Heart left ventricle (tissue), 16 donors: ENCODE results near the gene TXNL4A. TPM values are rescaled to one million over a fixed set of nuclear protein-coding genes. Genes with fewer than 3 reads are reported as not detected.

Experiments used
- ATAC-seq, 4 donors: fragments of 200-7000 bp; cut with Tn5 transposase; one replicate each; pipeline ENCODE4 v1.9.1; 2020 to 2022; ENCODE audit warnings: moderate library complexity in 4 of 4, mild to moderate bottlenecking in 3 of 4, moderate number of reproducible peaks in 1 of 4
- DNase-seq, 5 donors: peaks; one replicate each; pipeline ENCODE4 v3.0.0-alpha.2; 2020
- H3K27ac ChIP-seq, 12 donors: fragments of 200-600 bp; sonication (generic) in 4 of 12; one replicate each; pipeline versions ENCODE4 v1.5.0 to v1.8.0; 2016 to 2022; ENCODE audit warnings: mild to moderate bottlenecking in 2 of 12
- H3K27me3 ChIP-seq, 9 donors: fragments of 200-600 bp; sonication (generic) in 2 of 9; one replicate each; pipeline versions ENCODE4 v1.5.1 to v1.8.0; 2016 to 2022; ENCODE audit warnings: mild to moderate bottlenecking in 3 of 9
- H3K36me3 ChIP-seq, 9 donors: fragments of 200-600 bp; sonication (generic) in 2 of 9; one replicate each; pipeline versions ENCODE4 v1.5.0 to v1.8.0; 2018 to 2022; ENCODE audit warnings: mild to moderate bottlenecking in 2 of 9
- H3K4me1 ChIP-seq, 12 donors: fragments of 200-600 bp; sonication (generic) in 4 of 12; one replicate each; pipeline versions ENCODE4 v1.5.0 to v1.8.0; 2016 to 2022; ENCODE audit warnings: mild to moderate bottlenecking in 3 of 12
- H3K4me3 ChIP-seq, 12 donors: fragments of 200-600 bp; sonication (generic) in 4 of 12; one replicate each; pipeline versions ENCODE4 v1.5.0 to v1.8.0; 2017 to 2022; ENCODE audit warnings: mild to moderate bottlenecking in 9 of 12, moderate library complexity in 4 of 12
- H3K9me3 ChIP-seq, 12 donors: fragments of 200-600 bp; sonication (generic) in 4 of 12; one replicate each; pipeline versions ENCODE4 v1.5.0 to v1.8.0; 2016 to 2022; ENCODE audit warnings: mild to moderate bottlenecking in 1 of 12
- POLR2A ChIP-seq, 2 donors: fragments of 450-650 bp; IDR thresholded peaks; one replicate each; pipeline ENCODE4 v1.6.1; 2017; ENCODE audit warnings: antibody characterized with exemption in 2 of 2, mild to moderate bottlenecking in 2 of 2, moderate library complexity in 2 of 2
- WGBS, 4 donors: extraction: QIAGEN DNeasy Blood & Tissue Kit in 2 of 4; methylation state at CpG; one replicate each; pipeline versions ENCODE4 v1.1.5 to v1.1.7; 2013 to 2018; 5-methylcytosine and 5-hydroxymethylcytosine counted together
- intact Hi-C, 10 donors: fragments of 100-400 bp; cut with DNase I; formaldehyde crosslinking; loops; one replicate each; pipeline versions ENCODE4 v1.11.1 to v1.14.2; 2022
- polyA plus RNA-seq, 2 donors: library from polyadenylated mRNA; stranded (reverse); fragments of 200-250 nt; gene quantifications; one replicate each; pipeline ENCODE4 v1.2.3, GENCODE V29; 2013
- total RNA-seq, 9 donors: library from RNA; depleted of rRNA in 2 of 9; stranded (reverse); fragments of >200 nt in 2 of 9; fragmentation: NEBNext Ultra II Directional in 3 of 9; extraction: Animal tissue kit (Norgen Biotek cat#: 25700) in 3 of 9; gene quantifications; one replicate each; pipeline versions ENCODE4 v1.1.0 to v1.2.4, GENCODE V29; 2016 to 2023
- TF ChIP-seq, protein P1 (sequence below), 12 donors: fragments of 200-600 bp; sonication (generic) in 4 of 12; IDR thresholded peaks; one replicate each; pipeline versions ENCODE4 v1.5.0 to v1.8.0; 2018 to 2022; ENCODE audit warnings: antibody characterized with exemption in 12 of 12, mild to moderate bottlenecking in 5 of 12
- donor health status: ischemic (EF 13 %, LVEDD 7.1; RV severe dilation, severe dysfunction).
- donor health status: healthy with polysubstance abuse.
- donor health status: DM: no; HTN: yes; CAD: no.
- donor health status: DM: no; HTN: no; CAD: no.
- donor health status: ischemic (EF 25% LVEDD 6.9; RV normal size, moderate dysfunction).
- donor health status: ischemic (EF 25% LVEDD 5.7; RV mildly dilated, moderate dysfunction).
- donor health status: healthy.
- donor health status: DM: yes; HTN: yes; CAD: no.
- donor health status: ischemic (EF 35%, LVEDD 5.7; RV mildly dilated, moderate dysfunction).
- donor health status: nonischemic (EF 11% LVEDD 7.7; RV severe dilation, severe dysfunction).
- donor health status: DM: yes; HTN: yes; CAD: no.
- donor health status: PGD.
- donor health status: ischemic (EF 29% LVEDD 5.4; RV normal size, mild dysfunction).
- donor health status: nonischemic (EF 23%, LVEDD 6.1; RV moderate dilation, normal function).

TXNL4A gene
- total and polyA plus RNA-seq, 11 donors = 35.2 to 139 (median 92.0) TPM

DNA sequence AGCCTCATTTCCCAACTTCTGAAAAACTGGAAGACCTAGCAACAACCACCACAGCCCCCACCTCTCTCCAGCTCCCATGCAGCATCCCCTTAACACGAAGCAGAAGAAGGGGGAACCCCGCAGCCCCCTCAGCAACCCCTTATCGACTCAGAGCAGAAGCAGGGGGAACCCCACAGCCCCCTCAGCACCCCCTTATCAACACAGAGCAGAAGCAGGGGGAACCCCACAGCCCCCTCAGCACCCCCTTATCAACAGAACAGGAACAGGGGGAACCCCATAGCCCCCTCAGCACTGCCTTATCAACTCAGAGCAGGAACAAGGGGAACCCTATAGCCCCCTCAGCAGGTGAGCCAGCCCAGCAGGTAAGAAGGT is 43.6 kb downstream of the TXNL4A start:
- no peak overlapping the region for H3K27ac ChIP-seq
- no peak for TF ChIP-seq POLR2A (IDR thresholded peaks at IDR 0.05)
- TF ChIP-seq, protein P1, sequence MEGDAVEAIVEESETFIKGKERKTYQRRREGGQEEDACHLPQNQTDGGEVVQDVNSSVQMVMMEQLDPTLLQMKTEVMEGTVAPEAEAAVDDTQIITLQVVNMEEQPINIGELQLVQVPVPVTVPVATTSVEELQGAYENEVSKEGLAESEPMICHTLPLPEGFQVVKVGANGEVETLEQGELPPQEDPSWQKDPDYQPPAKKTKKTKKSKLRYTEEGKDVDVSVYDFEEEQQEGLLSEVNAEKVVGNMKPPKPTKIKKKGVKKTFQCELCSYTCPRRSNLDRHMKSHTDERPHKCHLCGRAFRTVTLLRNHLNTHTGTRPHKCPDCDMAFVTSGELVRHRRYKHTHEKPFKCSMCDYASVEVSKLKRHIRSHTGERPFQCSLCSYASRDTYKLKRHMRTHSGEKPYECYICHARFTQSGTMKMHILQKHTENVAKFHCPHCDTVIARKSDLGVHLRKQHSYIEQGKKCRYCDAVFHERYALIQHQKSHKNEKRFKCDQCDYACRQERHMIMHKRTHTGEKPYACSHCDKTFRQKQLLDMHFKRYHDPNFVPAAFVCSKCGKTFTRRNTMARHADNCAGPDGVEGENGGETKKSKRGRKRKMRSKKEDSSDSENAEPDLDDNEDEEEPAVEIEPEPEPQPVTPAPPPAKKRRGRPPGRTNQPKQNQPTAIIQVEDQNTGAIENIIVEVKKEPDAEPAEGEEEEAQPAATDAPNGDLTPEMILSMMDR (IDR thresholded peaks at IDR 0.05) = no peak
- peaks cover 0 to 83% (median 47%) of the 10 kb centered on the region in 12 donors for H3K4me1 ChIP-seq
- DNase-seq = no peak
- peaks cover 0 to 55% (median 38%) of the 10 kb centered on the region in 9 donors for H3K36me3 ChIP-seq
- intact Hi-C loops = loop anchor here in 2 of 10 donors (10.0 kb wide), 2 partner anchors 60 to 550 kb away; partner anchors contain the start of gene NFATC1 (in 1 of the 2)
- ATAC-seq = no peak
- no peak overlapping the region for H3K4me3 ChIP-seq
- H3K9me3 ChIP-seq = no peaks in the 10 kb centered on the region
- H3K27me3 ChIP-seq = no peaks in the 10 kb centered on the region
- WGBS, 4 donors = 73 to 90% (median 77%) methylated on average over 3 of the region's 3 CpGs

DNA sequence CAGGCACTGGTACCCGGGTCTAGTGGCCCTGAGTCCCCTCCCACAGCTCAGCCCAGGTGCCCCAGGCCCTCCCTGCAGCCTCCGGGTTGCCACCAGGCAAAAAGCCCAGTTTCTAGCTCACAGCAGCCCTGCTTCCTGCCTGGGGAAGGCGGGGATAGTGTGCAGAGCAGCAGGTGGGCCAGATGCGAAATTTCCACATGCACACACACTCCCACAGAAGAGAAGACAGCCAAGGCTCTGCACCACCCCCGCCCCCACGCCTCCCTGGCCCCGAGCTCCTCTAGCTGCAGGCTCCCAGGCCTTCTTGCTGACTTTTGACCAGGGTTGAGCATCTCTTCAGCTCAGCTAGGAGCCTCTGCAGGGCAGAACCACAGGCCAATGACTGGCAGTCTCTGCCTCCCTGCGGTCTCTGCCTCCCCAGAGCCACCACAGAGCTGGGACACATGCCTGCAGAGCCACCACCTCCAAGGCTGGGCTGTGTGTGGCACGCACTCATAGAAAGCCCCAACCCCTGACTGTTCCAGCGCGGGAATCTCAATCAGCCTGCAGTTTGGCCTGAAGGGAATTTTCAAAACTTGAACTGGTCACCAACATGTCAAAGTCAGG is 44.1 kb downstream of the TXNL4A start:
- WGBS, 4 donors = 64 to 78% (median 70%) methylated on average over 6 to 11 of the region's 11 CpGs
- peak in 1 of 4 donors; percentile 15 for ATAC-seq
- Histone ChIP-seq H3K4me1 (peaks cover 0 to 78% (median 43%) of the 10 kb centered on the region in 12 donors), H3K27me3 (no peaks in the 10 kb centered on the region), H3K9me3 (no peaks in the 10 kb centered on the region), H3K27ac (no peak overlapping the region), H3K36me3 (peaks cover 0 to 57% (median 39%) of the 10 kb centered on the region in 9 donors), H3K4me3 (no peak overlapping the region)
- TF ChIP-seq POLR2A (IDR thresholded peaks at IDR 0.05) = no peak
- TF ChIP-seq, protein P1 (IDR thresholded peaks at IDR 0.05) = no peak
- no peak for DNase-seq
- intact Hi-C loops = loop anchor here in 2 of 10 donors (10.0 kb wide), 2 partner anchors 59 to 549 kb away; partner anchors contain the start of gene NFATC1 (in 1 of the 2)

DNA sequence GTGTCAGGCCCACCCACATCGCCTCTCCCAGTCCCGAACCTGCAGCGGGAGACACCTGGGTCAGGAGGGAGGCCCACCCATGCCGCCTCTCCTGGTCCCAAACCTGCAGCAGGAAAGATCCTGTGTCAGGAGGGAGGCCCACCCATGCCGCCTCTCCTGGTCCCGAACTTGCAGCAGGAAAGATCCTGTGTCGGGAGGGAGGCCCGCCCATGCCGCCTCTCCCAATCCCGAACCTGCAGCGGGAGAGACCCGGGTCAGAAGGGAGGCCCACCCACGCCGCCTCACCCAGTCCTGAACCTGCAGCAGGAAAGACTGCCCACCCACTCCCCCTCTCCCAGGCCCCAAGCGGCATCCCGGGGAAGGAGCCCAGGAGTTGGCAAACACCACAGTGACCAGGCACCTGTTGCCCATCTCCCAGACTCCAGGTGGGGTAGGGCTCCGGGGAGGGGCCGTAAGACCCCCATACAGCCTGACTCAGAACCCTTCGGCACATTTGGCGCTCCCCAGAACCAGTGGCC is 44.7 kb downstream of the TXNL4A start:
- no peak overlapping the region for H3K27ac ChIP-seq
- no peaks in the 10 kb centered on the region for H3K27me3 ChIP-seq
- H3K9me3 ChIP-seq = no peaks in the 10 kb centered on the region
- WGBS, 4 donors = 91 to 100% (median 94%) methylated on average over 9 to 20 of the region's 20 CpGs
- peaks cover 0 to 73% (median 41%) of the 10 kb centered on the region in 12 donors for H3K4me1 ChIP-seq
- intact Hi-C loops = loop anchor here in 2 of 10 donors (10.0 kb wide), 2 partner anchors 59 to 549 kb away; partner anchors contain the start of gene NFATC1 (in 1 of the 2)
- peaks cover 0 to 58% (median 35%) of the 10 kb centered on the region in 9 donors for H3K36me3 ChIP-seq
- no peak for ATAC-seq
- DNase-seq = peak in 1 of 5 donors; percentile 61
- H3K4me3 ChIP-seq = no peak overlapping the region
- no peak for TF ChIP-seq POLR2A (IDR thresholded peaks at IDR 0.05)
- TF ChIP-seq, protein P1 (IDR thresholded peaks at IDR 0.05) = no peak
